Neural cell (in vitro differentiated cells): ENCODE results near the gene KLHDC9.

Source experiments
- EZH2 ChIP-seq: fragments of 200-600, 300-800 bp; shearing (Covaris generic), sonication (generic); IDR thresholded peaks from 2 replicates; pipeline ENCODE4 v1.6.1; 2014; ENCODE audit warnings: antibody characterized with exemption, low read length, borderline replicate concordance, mild to moderate bottlenecking; ENCODE audit not compliant: insufficient read depth, poor library complexity, severe bottlenecking
- POLR2AphosphoS5 ChIP-seq: IDR thresholded peaks from 2 replicates; pipeline ENCODE4 v1.6.1; 2012
- RAD21 ChIP-seq: fragments of 450-650 bp; conservative IDR thresholded peaks from 2 replicates; pipeline ENCODE4 v1.6.1; 2014; ENCODE audit warnings: antibody characterized with exemption, mild to moderate bottlenecking, moderate library complexity
- SMC3 ChIP-seq: fragments of 450-650 bp; conservative IDR thresholded peaks from 2 replicates; pipeline ENCODE4 v1.6.1; 2014; ENCODE audit warnings: antibody characterized with exemption, mild to moderate bottlenecking, moderate library complexity; ENCODE audit not compliant: poor library complexity
- TF ChIP-seq, protein P1 (sequence below): fragments of 450-650 bp; IDR thresholded peaks from 2 replicates; pipeline ENCODE4 v1.5.1; 2014; ENCODE audit warnings: antibody characterized with exemption, mild to moderate bottlenecking, moderate library complexity; ENCODE audit not compliant: poor library complexity, severe bottlenecking

DNA sequence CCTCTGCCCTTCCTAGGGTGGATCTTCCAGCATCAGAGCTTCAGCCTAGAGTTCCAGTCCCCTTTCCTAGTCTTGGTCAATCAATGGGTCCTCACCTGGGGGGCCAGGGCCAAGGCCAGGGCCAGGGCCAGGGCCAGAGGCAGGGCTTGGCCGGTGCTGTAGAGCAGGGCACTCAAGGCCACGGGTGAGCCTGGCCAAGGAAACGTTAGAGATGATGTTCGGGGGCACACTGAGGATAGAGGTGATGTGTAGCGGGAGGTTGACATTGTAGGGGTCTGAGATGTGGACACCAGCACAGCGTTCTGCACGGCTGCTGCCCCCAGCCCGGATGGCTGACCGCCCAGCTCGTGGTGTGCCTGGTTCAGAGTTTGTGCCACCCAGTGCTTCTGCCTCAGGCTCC is 46.9 kb upstream of the KLHDC9 start:
- no peak for TF ChIP-seq EZH2
- TF ChIP-seq SMC3 = no peak
- no peak for TF ChIP-seq RAD21
- TF ChIP-seq, protein P1, sequence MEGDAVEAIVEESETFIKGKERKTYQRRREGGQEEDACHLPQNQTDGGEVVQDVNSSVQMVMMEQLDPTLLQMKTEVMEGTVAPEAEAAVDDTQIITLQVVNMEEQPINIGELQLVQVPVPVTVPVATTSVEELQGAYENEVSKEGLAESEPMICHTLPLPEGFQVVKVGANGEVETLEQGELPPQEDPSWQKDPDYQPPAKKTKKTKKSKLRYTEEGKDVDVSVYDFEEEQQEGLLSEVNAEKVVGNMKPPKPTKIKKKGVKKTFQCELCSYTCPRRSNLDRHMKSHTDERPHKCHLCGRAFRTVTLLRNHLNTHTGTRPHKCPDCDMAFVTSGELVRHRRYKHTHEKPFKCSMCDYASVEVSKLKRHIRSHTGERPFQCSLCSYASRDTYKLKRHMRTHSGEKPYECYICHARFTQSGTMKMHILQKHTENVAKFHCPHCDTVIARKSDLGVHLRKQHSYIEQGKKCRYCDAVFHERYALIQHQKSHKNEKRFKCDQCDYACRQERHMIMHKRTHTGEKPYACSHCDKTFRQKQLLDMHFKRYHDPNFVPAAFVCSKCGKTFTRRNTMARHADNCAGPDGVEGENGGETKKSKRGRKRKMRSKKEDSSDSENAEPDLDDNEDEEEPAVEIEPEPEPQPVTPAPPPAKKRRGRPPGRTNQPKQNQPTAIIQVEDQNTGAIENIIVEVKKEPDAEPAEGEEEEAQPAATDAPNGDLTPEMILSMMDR = no peak
- no peak for TF ChIP-seq POLR2AphosphoS5
